ENCODE measurements around the gene DNAJC27.

DNAJC27 gene

DNA sequence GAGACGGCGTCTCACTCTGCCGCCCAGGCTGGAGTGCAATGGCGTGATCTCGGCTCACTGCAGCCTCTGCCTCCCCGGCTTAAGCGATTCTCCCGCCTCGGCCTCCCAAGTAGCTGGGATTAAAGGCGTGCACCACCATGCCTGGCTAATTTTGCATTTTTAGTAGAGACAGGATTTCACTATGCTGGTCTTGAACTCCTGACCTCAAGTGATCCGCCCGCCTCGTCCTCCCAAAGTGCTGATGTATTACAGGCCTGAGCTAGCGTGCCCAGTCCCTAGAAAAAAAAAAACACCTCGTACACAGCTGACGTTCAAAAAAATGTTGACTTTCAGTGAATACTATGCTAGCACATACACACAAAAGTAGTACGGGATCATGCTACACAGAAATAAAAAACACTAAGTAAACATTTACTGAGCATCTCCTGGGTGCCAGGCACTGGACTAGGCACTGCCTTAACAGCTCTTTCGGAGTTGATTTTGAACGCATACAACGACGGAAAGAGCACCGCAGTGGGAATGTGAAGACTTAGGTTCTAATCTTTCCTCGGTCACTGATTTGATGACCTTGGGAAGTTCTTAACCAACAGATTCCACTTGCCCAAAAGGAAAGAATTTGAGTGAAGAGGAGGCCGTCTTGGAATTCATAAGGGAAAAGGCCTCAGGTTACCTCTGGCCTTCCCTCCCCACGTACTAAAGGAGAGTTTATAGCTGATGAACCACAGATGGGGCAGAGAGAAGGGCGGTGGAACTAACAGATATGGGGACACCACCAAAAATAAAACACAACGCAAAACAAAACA, 1.1 kb downstream of the DNAJC27 start:
- DNase-seq (ENCODE audit: low read depth): no peak

DNA sequence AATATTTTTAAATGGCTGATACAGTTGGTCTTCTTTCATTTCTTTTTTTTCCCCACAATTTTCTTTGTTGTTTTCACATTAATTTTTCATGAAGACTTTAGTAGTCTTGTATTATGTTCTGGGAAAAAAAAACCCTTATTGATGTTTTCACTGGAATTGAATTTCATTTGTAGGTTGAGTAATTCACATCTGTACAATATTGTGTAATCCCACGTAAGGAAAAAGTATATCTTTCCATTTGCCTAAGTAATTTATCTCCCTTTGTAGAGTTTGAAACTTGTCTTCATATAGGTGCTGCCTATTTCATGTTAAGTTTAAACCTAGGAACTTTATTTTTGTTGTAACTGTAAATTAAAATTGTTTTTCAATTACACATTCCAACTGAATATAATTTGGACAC, 2.0 kb downstream of the DNAJC27 start:
- DNase-seq (ENCODE audit: low read depth): no peak

DNA sequence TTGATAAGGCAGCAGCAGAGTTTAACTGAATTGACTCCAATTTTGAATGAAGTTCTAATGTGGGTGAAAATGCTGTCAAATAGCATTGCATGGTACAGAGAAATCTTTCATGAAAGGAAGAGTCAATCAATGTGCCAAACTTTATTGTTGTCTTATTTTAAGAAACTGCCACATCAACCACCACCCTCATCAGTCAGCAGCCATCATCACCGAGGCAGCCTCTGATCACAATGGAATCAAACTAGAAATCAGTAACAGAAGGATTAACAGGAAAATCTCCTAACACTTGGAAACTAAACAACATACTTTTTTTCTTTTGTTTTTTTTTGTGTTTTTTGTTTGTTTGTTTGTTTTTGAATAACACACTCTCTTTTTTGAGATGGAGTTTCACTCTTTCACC, 9.9 kb downstream of the DNAJC27 start:
- DNase-seq (ENCODE audit: low read depth): no peak

DNA sequence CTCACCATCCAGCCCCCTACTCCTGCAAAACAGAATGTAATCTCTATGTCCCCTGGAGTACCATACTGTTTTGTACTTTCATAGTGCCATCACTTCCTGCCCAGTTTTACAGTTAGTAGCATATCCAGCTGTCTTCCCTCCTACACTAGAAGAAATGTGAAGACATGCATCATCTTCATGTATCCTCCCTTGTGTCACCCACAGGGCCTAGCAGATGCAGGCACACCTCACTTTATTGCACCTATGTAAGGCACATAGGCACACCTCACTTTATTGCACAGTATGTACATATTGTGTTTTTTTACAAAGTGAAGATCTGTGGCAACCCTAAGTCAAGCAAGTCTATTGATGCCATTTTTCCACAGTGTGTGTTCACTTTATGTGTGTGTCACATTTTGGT, 12.0 kb downstream of the DNAJC27 start:
- DNase-seq (ENCODE audit: low read depth): no peak

- DNase-seq (ENCODE audit: low read depth): no peak
Observed at GRCh38 chr2:24958411-24958935, 13.3 kb downstream of the DNAJC27 start.

GRCh38 chr2:24957976-24958375, 13.8 kb downstream of the DNAJC27 start:
- no peak for DNase-seq (ENCODE audit: low read depth)

- DNase-seq (ENCODE audit: low read depth): no peak
Observed at GRCh38 chr2:24957221-24957620, 14.5 kb downstream of the DNAJC27 start.

GRCh38 chr2:24955921-24956320, 15.8 kb downstream of the DNAJC27 start:
- no peak for DNase-seq (ENCODE audit: low read depth)

DNA sequence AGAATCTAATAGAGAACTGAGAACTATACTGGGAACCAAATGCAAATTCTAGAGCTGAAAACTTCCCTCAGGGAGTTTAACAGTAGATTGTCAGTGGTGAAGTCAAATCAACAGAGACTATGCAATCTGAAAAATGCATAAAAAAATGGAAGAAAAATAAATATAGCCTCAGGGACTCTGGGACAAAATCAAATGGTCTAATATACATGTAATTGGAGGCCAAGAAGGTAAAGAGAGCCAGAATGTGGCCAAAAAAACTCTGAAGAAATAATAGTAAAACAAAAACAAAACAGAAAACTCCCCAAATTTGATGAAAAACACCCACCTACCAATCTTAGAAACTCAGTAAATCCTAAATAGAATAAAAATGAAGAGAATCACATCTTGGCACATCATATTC, 16.5 kb downstream of the DNAJC27 start:
- DNase-seq (ENCODE audit: low read depth): no peak

DNA sequence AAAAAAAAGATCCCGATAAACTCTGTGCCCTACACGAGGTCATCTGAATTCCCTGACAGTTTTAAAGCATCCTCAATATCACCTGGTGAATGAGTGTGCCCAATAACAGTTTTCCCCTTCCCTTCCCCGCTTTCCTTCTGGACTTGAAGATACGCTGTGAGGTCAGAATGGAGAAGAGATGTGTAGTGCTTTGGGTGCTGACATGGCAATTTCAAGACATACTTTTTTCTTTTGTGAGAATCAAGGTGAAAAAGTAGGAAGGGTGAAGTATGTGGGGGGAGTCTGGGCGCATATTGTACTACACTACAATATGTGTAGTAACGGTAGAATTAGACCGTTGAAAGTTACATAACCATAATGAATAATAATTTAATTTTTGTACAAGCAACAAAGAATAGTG, 21.7 kb downstream of the DNAJC27 start:
- no peak for DNase-seq (ENCODE audit: low read depth)

DNA sequence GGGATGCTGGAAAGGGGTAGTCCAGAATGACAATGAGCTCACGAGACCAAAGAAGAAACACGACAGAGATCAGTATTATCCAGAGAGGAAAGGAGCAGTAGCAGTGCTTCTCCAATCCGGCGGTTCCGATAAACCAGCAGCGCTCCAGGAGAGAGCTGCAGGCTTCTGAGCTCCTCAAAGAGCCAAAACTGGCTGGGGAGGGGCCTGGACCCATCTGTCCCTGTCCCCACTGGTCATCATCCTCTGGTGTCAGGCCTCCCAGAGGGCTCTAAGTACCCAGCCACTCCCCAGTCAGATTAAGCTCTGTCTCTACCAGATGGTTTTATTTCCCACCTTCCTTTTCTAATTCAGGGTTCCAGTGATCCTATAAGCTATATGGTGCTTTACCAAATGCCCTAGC, 23.2 kb downstream of the DNAJC27 start:
- DNase-seq (ENCODE audit: low read depth): no peak

DNA sequence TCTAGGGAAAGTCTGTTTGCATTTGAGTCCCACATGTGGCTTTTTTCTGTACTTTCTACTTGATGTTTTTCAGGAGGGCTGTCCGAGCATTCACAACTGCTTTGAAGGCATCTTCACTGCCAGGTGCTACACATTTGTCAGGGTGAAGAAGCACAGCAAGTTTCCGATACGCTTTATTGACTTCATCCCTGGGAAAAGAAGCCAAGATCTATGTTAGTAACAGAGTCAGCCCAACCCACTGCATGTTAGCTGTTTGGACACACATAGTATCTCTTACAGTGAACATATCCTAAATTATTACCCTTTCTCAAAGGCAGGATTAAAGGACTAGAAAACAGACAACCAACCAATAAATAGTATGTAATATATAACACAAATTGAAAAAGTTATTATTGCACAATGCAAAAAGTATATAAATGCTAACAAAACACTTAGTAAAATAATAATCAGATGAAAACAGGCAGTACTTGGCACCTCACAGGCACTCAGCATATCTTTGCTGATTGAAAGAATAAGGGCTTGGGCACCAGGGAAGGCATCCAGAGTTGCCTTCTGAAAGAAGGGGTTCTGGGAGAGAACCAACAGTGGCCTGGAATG, 24.1 kb downstream of the DNAJC27 start:
- DNase-seq (ENCODE audit: low read depth): no peak

DNA sequence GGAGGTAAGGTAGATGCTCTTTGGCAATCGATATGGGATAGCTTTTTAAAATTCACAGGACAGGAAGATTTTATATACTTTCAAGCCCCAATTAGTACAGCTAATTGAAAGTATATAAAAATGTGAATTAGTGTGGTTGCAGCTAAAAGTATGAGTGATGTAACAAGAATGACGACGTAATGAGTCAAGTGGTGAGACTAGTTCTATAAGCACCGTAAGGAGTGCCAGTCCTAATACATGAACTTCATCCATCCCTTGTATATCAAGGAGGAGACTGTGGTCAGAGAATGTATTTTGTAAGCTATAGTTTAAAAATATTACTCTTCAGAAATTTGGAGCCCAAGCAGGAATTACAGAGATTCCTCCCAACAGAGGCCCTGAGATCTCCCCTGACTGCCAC, 25.8 kb downstream of the DNAJC27 start:
- DNase-seq (ENCODE audit: low read depth): no peak

GRCh38 chr2:24943427-24944053, 28.2 kb downstream of the DNAJC27 start:
- DNase-seq (ENCODE audit: low read depth): no peak

GRCh38 chr2:24939353-24939752, 32.4 kb downstream of the DNAJC27 start:
- no peak for DNase-seq (ENCODE audit: low read depth)

DNA sequence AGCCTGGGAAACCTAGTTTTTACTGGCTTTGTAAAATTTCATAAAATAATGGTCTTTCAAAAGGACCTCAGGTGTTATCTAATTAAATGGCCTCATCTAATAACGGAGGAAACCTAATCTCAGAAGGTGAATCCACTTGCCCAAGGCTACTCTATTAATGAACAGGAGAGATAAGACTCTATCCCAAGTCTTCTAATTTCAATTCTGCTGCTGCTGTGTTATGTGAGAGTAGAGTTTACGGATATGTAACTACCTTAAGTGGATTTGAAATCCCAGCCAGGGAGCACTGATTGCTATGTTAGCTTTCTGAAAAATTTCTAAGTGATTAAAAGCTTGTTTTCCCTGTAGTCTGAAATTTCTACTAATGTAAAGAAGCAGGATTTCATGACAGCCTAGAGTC, 34.5 kb downstream of the DNAJC27 start:
- no peak for DNase-seq (ENCODE audit: low read depth)

- no peak for DNase-seq (ENCODE audit: low read depth)
Observed at GRCh38 chr2:24935145-24935544, 36.6 kb downstream of the DNAJC27 start.

- no peak for DNase-seq (ENCODE audit: low read depth)
Observed at GRCh38 chr2:24932715-24933114, 39.0 kb downstream of the DNAJC27 start.

- no peak for DNase-seq (ENCODE audit: low read depth)
Observed at GRCh38 chr2:24930768-24931167, 41.0 kb downstream of the DNAJC27 start.

DNA sequence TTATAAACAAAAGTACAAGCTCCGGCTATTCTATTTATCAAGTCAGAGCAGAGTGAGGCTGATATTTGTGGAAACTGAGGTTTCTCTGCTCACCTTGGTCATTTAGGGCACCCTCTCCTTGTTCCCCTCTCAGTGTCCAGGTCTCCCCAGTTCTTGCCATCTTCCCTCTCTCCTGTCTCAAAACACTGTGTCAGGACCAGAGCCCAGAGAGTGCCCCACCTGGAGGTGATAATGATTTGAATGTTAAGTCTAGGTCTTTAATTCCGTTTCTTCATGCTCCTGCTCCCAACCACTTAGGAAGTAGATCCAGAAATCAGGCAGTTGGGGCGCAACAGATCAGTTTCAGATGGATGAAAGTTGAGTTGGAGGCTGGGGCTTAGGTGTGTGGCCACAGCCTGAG, 42.5 kb downstream of the DNAJC27 start:
- DNase-seq (ENCODE audit: low read depth): no peak

DNA sequence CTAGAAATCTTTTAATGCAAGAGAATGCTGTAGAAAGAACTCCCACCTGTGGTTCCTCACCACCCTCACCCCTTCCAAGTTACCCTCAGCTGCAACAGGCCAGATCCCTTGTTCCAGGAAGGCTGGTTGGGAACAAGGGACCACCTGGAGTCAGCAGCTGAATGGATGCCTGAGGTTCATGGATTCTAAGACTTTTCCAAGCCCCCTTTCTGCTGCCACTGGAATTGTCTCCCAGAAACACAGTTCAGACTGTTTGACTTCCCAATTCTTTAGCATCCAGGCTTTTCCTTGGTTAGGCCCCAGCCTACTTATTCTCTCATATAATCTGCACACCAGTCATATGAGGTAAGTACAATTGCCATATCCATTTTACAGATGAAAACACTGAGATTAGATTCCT, 43.7 kb downstream of the DNAJC27 start:
- DNase-seq (ENCODE audit: low read depth): no peak

DNA sequence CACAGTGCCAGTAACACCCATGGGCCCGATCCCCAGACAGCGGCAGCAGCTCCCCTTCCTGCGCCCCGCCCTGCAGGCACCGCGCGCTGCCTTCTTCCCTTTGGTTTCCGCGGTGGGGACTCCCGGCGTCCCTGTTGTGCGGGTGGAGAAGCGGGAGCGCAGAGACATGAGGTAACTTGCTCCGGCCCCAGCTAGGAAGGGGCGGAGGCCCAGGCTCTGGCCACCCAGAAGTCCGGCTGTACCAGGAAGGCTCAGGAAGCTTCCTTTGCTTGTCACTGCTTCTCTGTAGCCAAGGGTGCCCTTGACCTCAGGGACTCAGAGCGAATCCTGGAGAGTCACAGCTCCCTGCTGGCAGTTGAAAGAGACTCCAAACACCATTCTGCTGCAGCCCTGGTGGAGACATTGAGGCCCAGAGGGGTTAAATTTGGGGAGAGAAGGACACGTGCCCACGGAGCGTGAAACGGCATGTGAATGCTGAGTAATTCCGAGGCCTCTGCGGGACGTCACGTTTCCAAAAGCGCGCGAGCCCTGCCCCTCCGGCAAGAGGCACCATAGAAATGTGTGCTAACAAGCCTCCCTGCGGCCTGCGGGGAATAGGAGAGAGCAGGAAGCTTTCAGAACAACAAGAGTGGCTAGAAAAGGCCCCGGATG, 45.0 kb downstream of the DNAJC27 start:
- DNase-seq (ENCODE audit: low read depth): no peak

- no peak for DNase-seq (ENCODE audit: low read depth)
Observed at GRCh38 chr2:24926220-24926601, 45.5 kb downstream of the DNAJC27 start.
